Nephron progenitor cell (in vitro differentiated cells): ENCODE measurements around the gene ARHGAP45.

Source experiments
- DNase-seq: peaks from one replicate; pipeline ENCODE4 v3.0.0; 2021
- H3K27ac Mint-ChIP-seq: 2 replicates; pipeline ENCODE4 v1.8.0; 2021; ENCODE audit warnings: mild to moderate bottlenecking, moderate library complexity, mixed read lengths
- H3K27me3 Mint-ChIP-seq: 2 replicates; pipeline ENCODE4 v1.8.0; 2021; ENCODE audit warnings: mild to moderate bottlenecking, low read depth, mixed read lengths; ENCODE audit not compliant: poor library complexity
- H3K36me3 Mint-ChIP-seq: 2 replicates; pipeline ENCODE4 v1.8.0; 2021; ENCODE audit warnings: low read depth, mixed read lengths
- H3K4me1 Mint-ChIP-seq: 2 replicates; pipeline ENCODE4 v1.8.0; 2021; ENCODE audit warnings: mixed read lengths
- H3K4me3 Mint-ChIP-seq: 2 replicates; pipeline ENCODE4 v1.8.0; 2021; ENCODE audit warnings: mild to moderate bottlenecking, moderate library complexity, mixed read lengths
- H3K9me3 Mint-ChIP-seq: 2 replicates; pipeline ENCODE4 v1.8.0; 2021; ENCODE audit warnings: mild to moderate bottlenecking, moderate library complexity, mixed read lengths
- TF ChIP-seq, protein P1 (sequence below): fragments of 200-600 bp; sonication (generic); IDR thresholded peaks from 2 replicates; pipeline ENCODE4 v1.5.0; 2021; ENCODE audit warnings: antibody characterized with exemption

Gene ARHGAP45

GRCh38 chr19:1038978-1039645, 27.9 kb upstream of the ARHGAP45 start:
- DNase-seq = no peak
- Mint-ChIP-seq H3K27ac (peak overlapping the region; percentile 62), H3K4me3 (peak overlapping the region; percentile 85), H3K9me3 (no peaks in the 10 kb centered on the region), H3K4me1 (peaks cover 24% of the 10 kb centered on the region), H3K27me3 (peaks cover 3% of the 10 kb centered on the region), H3K36me3 (peaks cover 34% of the 10 kb centered on the region)
- TF ChIP-seq, protein P1, sequence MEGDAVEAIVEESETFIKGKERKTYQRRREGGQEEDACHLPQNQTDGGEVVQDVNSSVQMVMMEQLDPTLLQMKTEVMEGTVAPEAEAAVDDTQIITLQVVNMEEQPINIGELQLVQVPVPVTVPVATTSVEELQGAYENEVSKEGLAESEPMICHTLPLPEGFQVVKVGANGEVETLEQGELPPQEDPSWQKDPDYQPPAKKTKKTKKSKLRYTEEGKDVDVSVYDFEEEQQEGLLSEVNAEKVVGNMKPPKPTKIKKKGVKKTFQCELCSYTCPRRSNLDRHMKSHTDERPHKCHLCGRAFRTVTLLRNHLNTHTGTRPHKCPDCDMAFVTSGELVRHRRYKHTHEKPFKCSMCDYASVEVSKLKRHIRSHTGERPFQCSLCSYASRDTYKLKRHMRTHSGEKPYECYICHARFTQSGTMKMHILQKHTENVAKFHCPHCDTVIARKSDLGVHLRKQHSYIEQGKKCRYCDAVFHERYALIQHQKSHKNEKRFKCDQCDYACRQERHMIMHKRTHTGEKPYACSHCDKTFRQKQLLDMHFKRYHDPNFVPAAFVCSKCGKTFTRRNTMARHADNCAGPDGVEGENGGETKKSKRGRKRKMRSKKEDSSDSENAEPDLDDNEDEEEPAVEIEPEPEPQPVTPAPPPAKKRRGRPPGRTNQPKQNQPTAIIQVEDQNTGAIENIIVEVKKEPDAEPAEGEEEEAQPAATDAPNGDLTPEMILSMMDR = no peak

- Mint-ChIP-seq H3K4me3 (peak within 1 kb of the TSS; percentile 85), H3K27ac (peak within 1 kb of the TSS; percentile 62), H3K4me1 (peaks cover 24% of the 10 kb centered on the region), H3K36me3 (peaks cover 34% of the 10 kb centered on the region), H3K9me3 (no peaks in the 10 kb centered on the region), H3K27me3 (peaks cover 3% of the 10 kb centered on the region)
- DNase-seq = peak; percentile 100
- TF ChIP-seq, protein P1 = no peak
Observed at GRCh38 chr19:1039646-1040475, 27.1 kb upstream of the ARHGAP45 start, which contains the start of gene ABCA7. Gene ABCA7, plus strand, starts transcription at chr19:1040107. Its CDS starts 1,255 bp downstream, at chr19:1041362.

- DNase-seq = peak; percentile 86
Observed at GRCh38 chr19:1040476-1041271, 26.3 kb upstream of the ARHGAP45 start.

GRCh38 chr19:1041272-1041834, 25.6 kb upstream of the ARHGAP45 start:
- H3K9me3 Mint-ChIP-seq = no peaks in the 10 kb centered on the region
- H3K27ac Mint-ChIP-seq = no peak overlapping the region
- peaks cover 29% of the 10 kb centered on the region for H3K4me1 Mint-ChIP-seq
- no peak for DNase-seq
- peaks cover 3% of the 10 kb centered on the region for H3K27me3 Mint-ChIP-seq
- H3K36me3 Mint-ChIP-seq = peaks cover 22% of the 10 kb centered on the region
- H3K4me3 Mint-ChIP-seq = peak overlapping the region; percentile 85
- TF ChIP-seq, protein P1 = no peak

More at GRCh38 chr19:1040476-1041271, 26.3 kb upstream of the ARHGAP45 start:
- peaks cover 29% of the 10 kb centered on the region for H3K4me1 Mint-ChIP-seq
- peak overlapping the region; percentile 85 for H3K4me3 Mint-ChIP-seq
- H3K9me3 Mint-ChIP-seq = no peaks in the 10 kb centered on the region
- H3K36me3 Mint-ChIP-seq = peaks cover 29% of the 10 kb centered on the region
- peak overlapping the region; percentile 48 for H3K27ac Mint-ChIP-seq
- peaks cover 3% of the 10 kb centered on the region for H3K27me3 Mint-ChIP-seq
- TF ChIP-seq, protein P1 = no peak

DNA sequence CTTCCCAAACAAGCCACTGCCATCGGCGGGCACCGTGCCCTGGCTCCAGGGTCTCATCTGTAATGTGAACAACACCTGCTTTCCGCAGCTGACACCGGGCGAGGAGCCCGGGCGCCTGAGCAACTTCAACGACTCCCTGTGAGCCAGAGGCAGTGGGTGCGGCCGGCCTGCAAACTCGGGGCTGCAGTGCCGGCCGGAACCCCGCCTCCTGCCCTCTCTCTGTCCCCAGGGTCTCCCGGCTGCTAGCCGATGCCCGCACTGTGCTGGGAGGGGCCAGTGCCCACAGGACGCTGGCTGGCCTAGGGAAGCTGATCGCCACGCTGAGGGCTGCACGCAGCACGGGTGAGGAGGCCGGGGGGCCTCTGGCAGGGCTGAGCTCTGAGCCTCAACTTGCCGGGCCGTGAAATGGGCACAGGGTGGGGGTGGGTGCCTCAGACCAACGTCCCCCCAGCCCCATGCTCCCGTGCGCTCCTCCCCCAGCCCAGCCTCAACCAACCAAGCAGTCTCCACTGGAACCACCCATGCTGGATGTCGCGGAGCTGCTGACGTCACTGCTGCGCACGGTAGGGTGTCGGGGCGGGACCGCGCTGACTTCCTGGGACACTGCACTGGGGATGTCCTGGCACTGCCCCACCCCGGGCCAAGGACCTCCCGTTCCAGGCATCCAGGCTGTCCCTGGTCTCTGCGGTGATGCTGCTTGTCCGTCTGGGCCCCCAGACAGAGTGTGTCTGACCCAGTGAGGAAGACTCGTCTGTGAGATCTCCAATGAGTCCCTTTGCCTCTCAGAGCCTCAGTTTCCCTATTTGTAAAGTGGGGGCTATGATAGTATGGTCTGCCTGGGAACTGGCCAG, 24.9 kb upstream of the ARHGAP45 start:
- Mint-ChIP-seq H3K4me3 (no peak overlapping the region), H3K4me1 (peaks cover 29% of the 10 kb centered on the region), H3K27ac (no peak overlapping the region), H3K27me3 (peaks cover 3% of the 10 kb centered on the region), H3K9me3 (no peaks in the 10 kb centered on the region), H3K36me3 (peaks cover 18% of the 10 kb centered on the region)
- TF ChIP-seq, protein P1 = no peak
- DNase-seq = no peak
